ENCODE results near the gene CALML6. TPM values are rescaled to one million over a fixed set of nuclear protein-coding genes. Genes with fewer than 3 reads are reported as not detected.
A peak's percentile ranks its signal among the peaks of the same experiment; 100 is the strongest.

CALML6 gene
- total and polyA plus RNA-seq, 10 donors = 0.34 to 3.0 (median 0.69) TPM; not detected in 2

DNA sequence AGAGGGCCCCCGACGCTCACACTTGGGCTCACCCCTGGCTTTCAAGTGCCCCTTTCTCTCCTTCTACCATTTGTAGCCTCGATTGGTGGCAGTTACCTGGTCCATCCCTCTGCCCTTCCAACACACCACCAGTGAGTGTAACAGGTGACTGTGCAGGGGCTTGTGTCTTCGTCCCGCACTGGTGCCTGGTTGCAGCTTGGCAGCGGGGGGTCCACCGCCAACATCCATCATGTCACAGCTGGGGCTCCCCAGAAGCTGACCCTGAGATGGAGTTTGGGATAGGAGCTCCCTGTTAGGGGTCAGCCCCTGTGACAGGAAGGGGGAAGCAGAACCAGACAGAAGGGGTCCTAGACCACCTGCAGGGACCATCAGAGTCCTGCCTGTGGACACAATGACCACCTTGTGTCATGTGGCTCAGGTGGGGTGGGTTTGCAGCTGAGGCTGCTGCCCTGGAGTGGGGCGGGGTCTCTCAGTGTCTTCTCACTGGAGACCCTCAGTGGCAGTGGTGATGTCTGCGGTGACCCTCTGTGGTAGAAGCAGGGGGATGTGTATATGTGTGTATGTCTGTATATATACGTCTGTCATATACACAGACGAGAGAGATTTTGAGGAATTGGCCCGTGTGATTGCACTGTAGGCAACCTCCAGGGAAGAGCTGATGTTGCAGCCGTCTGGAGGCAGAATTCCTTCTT is 3.6 kb upstream of the CALML6 start:
- Histone ChIP-seq H3K9me3 (no peaks in the 10 kb centered on the region), H3K36me3 (no peaks in the 10 kb centered on the region), H3K4me3 (no peak overlapping the region), H3K27me3 (replicated peaks in 1 of 7) (peaks cover 0 to 7% (median 0%) of the 10 kb centered on the region in 7 donors), H3K4me1 (peaks cover 8 to 33% (median 29%) of the 10 kb centered on the region in 6 donors), H3K27ac (no peak overlapping the region)
- TF ChIP-seq POLR2AphosphoS5 (IDR thresholded peaks at IDR 0.05) (no peak), POLR2A (IDR thresholded peaks at IDR 0.05) (no peak)
- TF ChIP-seq, protein P1, sequence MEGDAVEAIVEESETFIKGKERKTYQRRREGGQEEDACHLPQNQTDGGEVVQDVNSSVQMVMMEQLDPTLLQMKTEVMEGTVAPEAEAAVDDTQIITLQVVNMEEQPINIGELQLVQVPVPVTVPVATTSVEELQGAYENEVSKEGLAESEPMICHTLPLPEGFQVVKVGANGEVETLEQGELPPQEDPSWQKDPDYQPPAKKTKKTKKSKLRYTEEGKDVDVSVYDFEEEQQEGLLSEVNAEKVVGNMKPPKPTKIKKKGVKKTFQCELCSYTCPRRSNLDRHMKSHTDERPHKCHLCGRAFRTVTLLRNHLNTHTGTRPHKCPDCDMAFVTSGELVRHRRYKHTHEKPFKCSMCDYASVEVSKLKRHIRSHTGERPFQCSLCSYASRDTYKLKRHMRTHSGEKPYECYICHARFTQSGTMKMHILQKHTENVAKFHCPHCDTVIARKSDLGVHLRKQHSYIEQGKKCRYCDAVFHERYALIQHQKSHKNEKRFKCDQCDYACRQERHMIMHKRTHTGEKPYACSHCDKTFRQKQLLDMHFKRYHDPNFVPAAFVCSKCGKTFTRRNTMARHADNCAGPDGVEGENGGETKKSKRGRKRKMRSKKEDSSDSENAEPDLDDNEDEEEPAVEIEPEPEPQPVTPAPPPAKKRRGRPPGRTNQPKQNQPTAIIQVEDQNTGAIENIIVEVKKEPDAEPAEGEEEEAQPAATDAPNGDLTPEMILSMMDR (IDR thresholded peaks at IDR 0.05 in 8 of 11, conservative IDR thresholded peaks at IDR 0.05 in 3 of 11) = no peak
- DNase-seq = peak; percentile 70
- WGBS, 5 donors = 85 to 89% (median 88%) methylated on average over 13 of the region's 13 CpGs
- intact Hi-C loops (cut with DNase I; ENCODE audit: low total_unique reads) = no loop called here

DNA sequence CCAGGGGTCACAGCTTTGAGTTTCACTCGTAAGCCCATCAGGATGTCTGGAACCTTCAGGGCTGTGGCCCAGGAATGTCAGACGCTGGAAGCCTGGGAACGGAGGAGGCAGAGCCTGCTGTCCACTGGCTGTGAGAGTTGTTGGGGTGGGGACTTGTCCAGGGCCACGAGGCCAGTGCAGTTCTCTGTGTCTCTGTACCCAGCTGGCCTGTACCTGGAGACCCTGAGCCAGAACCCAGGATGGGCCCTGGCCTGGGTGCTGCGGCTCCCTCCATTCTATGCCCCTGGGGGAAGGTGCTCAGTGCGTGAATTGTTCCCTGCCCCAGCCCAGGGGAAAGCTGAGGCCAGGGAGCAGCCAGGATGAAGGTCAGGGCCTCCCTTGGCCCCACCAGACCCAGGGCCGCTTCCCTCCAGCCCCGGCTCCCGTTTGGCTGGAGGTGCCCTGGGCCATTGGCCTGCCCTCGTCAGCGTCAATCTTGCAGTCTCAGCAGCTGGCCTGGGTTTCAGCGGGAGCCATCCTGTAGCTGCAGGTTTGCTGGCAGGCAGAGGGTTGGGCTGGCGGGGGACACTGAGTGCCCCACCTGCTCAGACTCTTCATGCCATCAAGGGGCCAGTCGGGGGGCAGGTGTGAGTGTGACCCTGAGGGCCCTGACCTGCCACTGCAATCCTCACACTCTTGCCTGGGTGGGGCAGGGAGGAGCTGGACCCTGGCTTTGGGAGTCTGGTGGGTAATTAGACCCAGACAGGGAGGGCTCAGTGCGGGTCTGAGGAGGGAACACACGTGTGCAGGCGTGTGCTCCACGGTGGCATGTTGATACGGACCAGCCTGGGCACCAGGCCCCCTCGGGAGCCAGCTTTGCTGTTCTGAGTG is 724 bp upstream of the CALML6 start:
- TF ChIP-seq POLR2AphosphoS5 (IDR thresholded peaks at IDR 0.05) (no peak), POLR2A (IDR thresholded peaks at IDR 0.05) (no peak)
- TF ChIP-seq, protein P1 (IDR thresholded peaks at IDR 0.05 in 8 of 11, conservative IDR thresholded peaks at IDR 0.05 in 3 of 11) = no peak
- Histone ChIP-seq H3K36me3 (no peaks in the 10 kb centered on the region), H3K4me1 (peaks cover 10 to 30% (median 24%) of the 10 kb centered on the region in 6 donors), H3K27ac (no peak overlapping the region), H3K4me3 (no peak overlapping the region), H3K27me3 (replicated peaks in 1 of 7) (peaks cover 0 to 16% (median 0%) of the 10 kb centered on the region in 7 donors), H3K9me3 (no peaks in the 10 kb centered on the region)
- intact Hi-C loops (cut with DNase I; ENCODE audit: low total_unique reads) = no loop called here
- 62 to 90% (median 75%) methylated on average over 2 to 20 of the region's 20 CpGs for WGBS, 5 donors
- peak; percentile 71 for DNase-seq

DNA sequence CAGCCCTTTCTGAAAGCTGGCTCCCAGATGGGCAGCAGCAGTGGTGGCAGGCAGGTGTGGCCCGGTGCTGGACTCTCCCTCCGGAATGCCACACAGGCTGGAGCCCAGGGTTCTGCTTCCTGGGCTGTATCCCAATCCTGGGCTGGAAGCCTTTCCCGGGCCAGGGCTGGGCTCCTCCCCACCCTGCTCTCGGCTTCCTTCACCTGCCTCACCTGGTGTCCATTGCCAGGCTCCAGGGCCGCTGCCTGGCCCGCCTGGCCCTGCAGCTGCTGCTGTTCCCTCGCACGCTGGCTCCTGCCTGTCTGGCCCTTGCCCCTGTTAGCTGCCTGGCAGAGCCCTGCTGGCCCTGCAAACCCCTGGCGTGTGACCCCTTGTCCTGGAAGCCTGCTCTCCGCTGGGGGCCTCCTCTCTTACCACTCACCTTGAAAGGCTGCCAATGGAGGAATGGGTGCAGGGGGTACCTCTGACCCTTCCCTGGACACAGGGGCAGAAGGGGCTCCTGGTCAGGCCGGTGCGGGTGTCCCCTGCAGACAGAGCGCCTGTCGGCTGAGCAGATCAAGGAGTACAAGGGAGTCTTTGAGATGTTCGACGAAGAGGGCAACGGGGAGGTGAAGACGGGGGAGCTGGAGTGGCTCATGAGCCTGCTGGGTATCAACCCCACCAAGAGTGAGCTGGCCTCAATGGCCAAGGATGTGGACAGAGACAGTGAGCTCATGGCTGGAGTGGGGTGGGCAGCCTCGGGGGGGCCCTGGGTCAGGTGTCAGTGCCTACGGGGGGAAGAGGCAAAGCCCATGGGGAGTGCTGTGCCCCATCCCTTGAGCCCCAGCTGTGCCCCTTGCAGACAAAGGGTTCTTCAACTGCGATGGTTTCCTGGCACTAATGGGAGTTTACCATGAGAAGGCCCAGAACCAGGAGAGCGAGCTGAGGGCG is 1.1 kb downstream of the CALML6 start:
- no peaks in the 10 kb centered on the region for H3K9me3 ChIP-seq
- peaks cover 0 to 16% (median 0%) of the 10 kb centered on the region in 7 donors for H3K27me3 ChIP-seq (replicated peaks in 1 of 7)
- TF ChIP-seq POLR2A (IDR thresholded peaks at IDR 0.05) = no peak
- TF ChIP-seq, protein P1 (IDR thresholded peaks at IDR 0.05 in 8 of 11, conservative IDR thresholded peaks at IDR 0.05 in 3 of 11) = no peak
- TF ChIP-seq POLR2AphosphoS5 (IDR thresholded peaks at IDR 0.05) = no peak
- WGBS, 5 donors = 90 to 95% (median 93%) methylated on average over 18 to 23 of the region's 23 CpGs
- H3K36me3 ChIP-seq = no peaks in the 10 kb centered on the region
- H3K4me1 ChIP-seq = peaks cover 8 to 38% (median 27%) of the 10 kb centered on the region in 6 donors
- no peak overlapping the region for H3K4me3 ChIP-seq
- peak; percentile 75 for DNase-seq
- H3K27ac ChIP-seq = no peak overlapping the region
- intact Hi-C loops (cut with DNase I; ENCODE audit: low total_unique reads) = no loop called here

Measured in spleen (tissue), 11 donors.